GM12872 (cell line): ENCODE results near the gene CIROP.

Experiments used
- TF ChIP-seq, protein P1 (sequence below): IDR thresholded peaks from 3 replicates; pipeline ENCODE4 v1.5.1; 2011; ENCODE audit warnings: low read depth, mild to moderate bottlenecking, low read length, moderate library complexity; ENCODE audit not compliant: insufficient read depth

Gene CIROP

DNA sequence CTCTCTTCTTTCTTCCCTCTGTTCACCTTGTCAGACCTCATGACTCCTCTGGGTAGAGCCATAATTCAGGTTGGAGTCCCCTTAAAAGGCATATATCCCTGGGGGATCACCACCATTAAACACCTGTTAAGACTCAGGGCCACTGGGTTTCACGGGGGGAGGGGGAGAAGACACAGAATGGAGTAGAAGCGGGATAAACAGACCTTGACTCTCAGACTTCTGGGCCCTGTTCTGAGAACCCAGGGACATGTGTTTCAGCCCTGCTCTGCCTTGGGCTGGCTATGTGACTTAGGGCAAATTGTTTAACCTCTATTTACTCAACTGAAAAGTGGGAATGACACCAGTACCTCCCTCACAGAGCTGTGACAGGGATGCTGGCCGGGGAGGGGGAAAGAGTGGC is 52.1 kb downstream of the CIROP start:
- TF ChIP-seq, protein P1, sequence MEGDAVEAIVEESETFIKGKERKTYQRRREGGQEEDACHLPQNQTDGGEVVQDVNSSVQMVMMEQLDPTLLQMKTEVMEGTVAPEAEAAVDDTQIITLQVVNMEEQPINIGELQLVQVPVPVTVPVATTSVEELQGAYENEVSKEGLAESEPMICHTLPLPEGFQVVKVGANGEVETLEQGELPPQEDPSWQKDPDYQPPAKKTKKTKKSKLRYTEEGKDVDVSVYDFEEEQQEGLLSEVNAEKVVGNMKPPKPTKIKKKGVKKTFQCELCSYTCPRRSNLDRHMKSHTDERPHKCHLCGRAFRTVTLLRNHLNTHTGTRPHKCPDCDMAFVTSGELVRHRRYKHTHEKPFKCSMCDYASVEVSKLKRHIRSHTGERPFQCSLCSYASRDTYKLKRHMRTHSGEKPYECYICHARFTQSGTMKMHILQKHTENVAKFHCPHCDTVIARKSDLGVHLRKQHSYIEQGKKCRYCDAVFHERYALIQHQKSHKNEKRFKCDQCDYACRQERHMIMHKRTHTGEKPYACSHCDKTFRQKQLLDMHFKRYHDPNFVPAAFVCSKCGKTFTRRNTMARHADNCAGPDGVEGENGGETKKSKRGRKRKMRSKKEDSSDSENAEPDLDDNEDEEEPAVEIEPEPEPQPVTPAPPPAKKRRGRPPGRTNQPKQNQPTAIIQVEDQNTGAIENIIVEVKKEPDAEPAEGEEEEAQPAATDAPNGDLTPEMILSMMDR, result no peak

GRCh38 chr14:23052182-23052623 is 52.6 kb downstream of the CIROP start:
- TF ChIP-seq, protein P1, result no peak

DNA sequence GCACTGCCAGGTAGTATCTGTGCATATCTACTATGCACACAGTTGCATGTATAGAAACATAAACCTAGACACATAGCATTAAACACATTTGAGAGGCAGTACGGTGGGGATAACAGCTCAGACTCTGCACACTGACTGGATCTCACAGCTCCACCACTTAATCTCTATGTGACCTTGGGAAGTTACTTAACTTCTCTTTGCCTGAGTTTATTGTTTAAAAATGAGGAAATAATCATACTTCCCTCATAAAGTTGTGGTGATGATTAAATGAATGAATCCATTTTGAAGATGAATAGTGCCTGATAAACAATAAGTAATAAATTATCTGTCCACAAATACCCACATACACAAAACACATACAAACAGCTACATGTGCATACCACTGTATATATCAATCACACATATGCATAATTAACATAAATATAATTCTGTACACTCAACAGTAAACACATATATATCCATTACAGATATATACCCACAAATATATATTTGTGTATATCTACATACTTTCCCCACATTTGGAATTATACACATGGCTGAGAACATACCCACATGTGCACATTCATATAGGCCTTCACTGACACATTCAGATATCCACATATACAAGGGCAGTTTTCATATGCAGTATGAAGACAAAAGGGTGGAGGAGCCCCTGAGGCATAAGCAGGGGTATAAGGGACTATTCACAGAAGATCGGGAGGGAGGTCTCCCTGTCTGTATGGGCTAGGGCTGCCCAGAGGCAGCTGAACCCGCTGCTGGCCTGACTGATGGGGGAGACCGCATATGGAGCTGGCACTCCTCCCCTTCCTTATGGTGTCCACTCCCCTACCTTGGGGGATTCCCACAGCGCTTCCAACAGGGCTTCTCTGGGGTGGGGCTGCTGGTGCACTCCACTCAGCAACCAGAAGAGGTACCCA is 53.4 kb downstream of the CIROP start:
- TF ChIP-seq, protein P1, result no peak
